ENCODE measurements around the gene RAB44. TPM values are rescaled to one million over a fixed set of nuclear protein-coding genes. Genes with fewer than 3 reads are reported as not detected.

The RAB44 gene
- total RNA-seq, 1 experiment from 2014 or later = not detected

- Histone ChIP-seq H3K27ac (ENCODE audit: low read length) (no peak overlapping the region), H3K9me3 (ENCODE audit: control insufficient read depth, insufficient read depth, low read depth, low read length) (no peaks in the 10 kb centered on the region), H3K27me3 (ENCODE audit: control insufficient read depth, insufficient read depth, low read length) (no peaks in the 10 kb centered on the region; the same call in 1 of the 2 replicates), H3K4me3 (ENCODE audit: low read depth in 2 of 2, low read length in 2 of 2) (peak overlapping the region; percentile 18 to 36; a peak in 3 of 4 replicates), H3K4me1 (ENCODE audit: control insufficient read depth, insufficient read depth, low read length) (no peaks in the 10 kb centered on the region), H3K36me3 (ENCODE audit: control insufficient read depth, insufficient read depth, low read length) (no peaks in the 10 kb centered on the region)
- TF ChIP-seq POLR2AphosphoS5 (IDR thresholded peaks at IDR 0.05; ENCODE audit: low read depth, low read length) (no peak), TCF7L2 (IDR thresholded peaks at IDR 0.05; ENCODE audit: low read depth, low read length) (no peak), SIN3A (IDR thresholded peaks at IDR 0.05; ENCODE audit: borderline replicate concordance, insufficient read depth, low read depth, low read length) (no peak)
- TF ChIP-seq, protein P1, sequence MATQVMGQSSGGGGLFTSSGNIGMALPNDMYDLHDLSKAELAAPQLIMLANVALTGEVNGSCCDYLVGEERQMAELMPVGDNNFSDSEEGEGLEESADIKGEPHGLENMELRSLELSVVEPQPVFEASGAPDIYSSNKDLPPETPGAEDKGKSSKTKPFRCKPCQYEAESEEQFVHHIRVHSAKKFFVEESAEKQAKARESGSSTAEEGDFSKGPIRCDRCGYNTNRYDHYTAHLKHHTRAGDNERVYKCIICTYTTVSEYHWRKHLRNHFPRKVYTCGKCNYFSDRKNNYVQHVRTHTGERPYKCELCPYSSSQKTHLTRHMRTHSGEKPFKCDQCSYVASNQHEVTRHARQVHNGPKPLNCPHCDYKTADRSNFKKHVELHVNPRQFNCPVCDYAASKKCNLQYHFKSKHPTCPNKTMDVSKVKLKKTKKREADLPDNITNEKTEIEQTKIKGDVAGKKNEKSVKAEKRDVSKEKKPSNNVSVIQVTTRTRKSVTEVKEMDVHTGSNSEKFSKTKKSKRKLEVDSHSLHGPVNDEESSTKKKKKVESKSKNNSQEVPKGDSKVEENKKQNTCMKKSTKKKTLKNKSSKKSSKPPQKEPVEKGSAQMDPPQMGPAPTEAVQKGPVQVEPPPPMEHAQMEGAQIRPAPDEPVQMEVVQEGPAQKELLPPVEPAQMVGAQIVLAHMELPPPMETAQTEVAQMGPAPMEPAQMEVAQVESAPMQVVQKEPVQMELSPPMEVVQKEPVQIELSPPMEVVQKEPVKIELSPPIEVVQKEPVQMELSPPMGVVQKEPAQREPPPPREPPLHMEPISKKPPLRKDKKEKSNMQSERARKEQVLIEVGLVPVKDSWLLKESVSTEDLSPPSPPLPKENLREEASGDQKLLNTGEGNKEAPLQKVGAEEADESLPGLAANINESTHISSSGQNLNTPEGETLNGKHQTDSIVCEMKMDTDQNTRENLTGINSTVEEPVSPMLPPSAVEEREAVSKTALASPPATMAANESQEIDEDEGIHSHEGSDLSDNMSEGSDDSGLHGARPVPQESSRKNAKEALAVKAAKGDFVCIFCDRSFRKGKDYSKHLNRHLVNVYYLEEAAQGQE (IDR thresholded peaks at IDR 0.05; ENCODE audit: insufficient read depth in 1 of 2, low read depth in 2 of 2, low read length in 1 of 2) = no peak
- TF ChIP-seq, protein P2, sequence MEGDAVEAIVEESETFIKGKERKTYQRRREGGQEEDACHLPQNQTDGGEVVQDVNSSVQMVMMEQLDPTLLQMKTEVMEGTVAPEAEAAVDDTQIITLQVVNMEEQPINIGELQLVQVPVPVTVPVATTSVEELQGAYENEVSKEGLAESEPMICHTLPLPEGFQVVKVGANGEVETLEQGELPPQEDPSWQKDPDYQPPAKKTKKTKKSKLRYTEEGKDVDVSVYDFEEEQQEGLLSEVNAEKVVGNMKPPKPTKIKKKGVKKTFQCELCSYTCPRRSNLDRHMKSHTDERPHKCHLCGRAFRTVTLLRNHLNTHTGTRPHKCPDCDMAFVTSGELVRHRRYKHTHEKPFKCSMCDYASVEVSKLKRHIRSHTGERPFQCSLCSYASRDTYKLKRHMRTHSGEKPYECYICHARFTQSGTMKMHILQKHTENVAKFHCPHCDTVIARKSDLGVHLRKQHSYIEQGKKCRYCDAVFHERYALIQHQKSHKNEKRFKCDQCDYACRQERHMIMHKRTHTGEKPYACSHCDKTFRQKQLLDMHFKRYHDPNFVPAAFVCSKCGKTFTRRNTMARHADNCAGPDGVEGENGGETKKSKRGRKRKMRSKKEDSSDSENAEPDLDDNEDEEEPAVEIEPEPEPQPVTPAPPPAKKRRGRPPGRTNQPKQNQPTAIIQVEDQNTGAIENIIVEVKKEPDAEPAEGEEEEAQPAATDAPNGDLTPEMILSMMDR (IDR thresholded peaks at IDR 0.05) = no peak
- POLR2A ChIA-PET = no interaction called here
- intact Hi-C loops (cut with micrococcal nuclease; ENCODE audit: unreplicated experiment) = no loop called here
- DNase-seq (ENCODE audit: low read depth, low spot score) (no peak), ATAC-seq (peak; percentile 69)
- BruUV-seq (replicated peaks) = no TSS peak
- CTCF ChIA-PET = no interaction called here
- in situ Hi-C loops (cut with HindIII; ENCODE audit: low pct_unique_long_range_greater_than_20kb, low sequenced_read_pairs) = no loop called here
Measured at GRCh38 chr6:36660771-36661471, 36.7 kb upstream of the RAB44 start.

- Histone ChIP-seq H3K4me1 (ENCODE audit: control insufficient read depth, insufficient read depth, low read length) (peaks cover 4% of the 10 kb centered on the region; the same call in 1 of the 2 replicates), H3K9me3 (ENCODE audit: control insufficient read depth, insufficient read depth, low read depth, low read length) (no peaks in the 10 kb centered on the region), H3K4me3 (ENCODE audit: low read depth in 2 of 2, low read length in 2 of 2) (no peak overlapping the region), H3K27me3 (ENCODE audit: control insufficient read depth, insufficient read depth, low read length) (no peaks in the 10 kb centered on the region; the same call in 1 of the 2 replicates), H3K27ac (ENCODE audit: low read length) (no peak overlapping the region), H3K36me3 (ENCODE audit: control insufficient read depth, insufficient read depth, low read length) (no peaks in the 10 kb centered on the region)
- intact Hi-C loops (cut with micrococcal nuclease; ENCODE audit: unreplicated experiment) (no loop called here), in situ Hi-C loops (cut with HindIII; ENCODE audit: low pct_unique_long_range_greater_than_20kb, low sequenced_read_pairs) (no loop called here)
- ChIA-PET CTCF (interaction anchor here (0.7 to 1.3 kb wide), 2 partner anchors 17 to 48 kb away, joined by 3 read pairs; no protein-coding TSS in a partner anchor), POLR2A (no interaction called here)
- DNase-seq (ENCODE audit: low read depth, low spot score) (no peak), ATAC-seq (no peak)
- TF ChIP-seq, protein P2 (IDR thresholded peaks at IDR 0.05) = no peak
- no peak for TF ChIP-seq TCF7L2 (IDR thresholded peaks at IDR 0.05; ENCODE audit: low read depth, low read length)
- no peak for TF ChIP-seq SIN3A (IDR thresholded peaks at IDR 0.05; ENCODE audit: borderline replicate concordance, insufficient read depth, low read depth, low read length)
- TF ChIP-seq POLR2AphosphoS5 (IDR thresholded peaks at IDR 0.05; ENCODE audit: low read depth, low read length) = no peak
- TF ChIP-seq, protein P1 (IDR thresholded peaks at IDR 0.05; ENCODE audit: insufficient read depth in 1 of 2, low read depth in 2 of 2, low read length in 1 of 2) = no peak
- BruUV-seq (replicated peaks) = no TSS peak
Measured at GRCh38 chr6:36662380-36662779, 35.2 kb upstream of the RAB44 start.
